ENCODE data around the gene GOLPH3. TPM values are rescaled to one million over a fixed set of nuclear protein-coding genes. Genes with fewer than 3 reads are reported as not detected.
"Not testable (repeated sequence)": the region's sequence is repeated elsewhere in the genome, so short reads cannot be mapped to it uniquely, and the experiment has no call there.

GOLPH3 gene
- 49.6 TPM for total RNA-seq

DNA sequence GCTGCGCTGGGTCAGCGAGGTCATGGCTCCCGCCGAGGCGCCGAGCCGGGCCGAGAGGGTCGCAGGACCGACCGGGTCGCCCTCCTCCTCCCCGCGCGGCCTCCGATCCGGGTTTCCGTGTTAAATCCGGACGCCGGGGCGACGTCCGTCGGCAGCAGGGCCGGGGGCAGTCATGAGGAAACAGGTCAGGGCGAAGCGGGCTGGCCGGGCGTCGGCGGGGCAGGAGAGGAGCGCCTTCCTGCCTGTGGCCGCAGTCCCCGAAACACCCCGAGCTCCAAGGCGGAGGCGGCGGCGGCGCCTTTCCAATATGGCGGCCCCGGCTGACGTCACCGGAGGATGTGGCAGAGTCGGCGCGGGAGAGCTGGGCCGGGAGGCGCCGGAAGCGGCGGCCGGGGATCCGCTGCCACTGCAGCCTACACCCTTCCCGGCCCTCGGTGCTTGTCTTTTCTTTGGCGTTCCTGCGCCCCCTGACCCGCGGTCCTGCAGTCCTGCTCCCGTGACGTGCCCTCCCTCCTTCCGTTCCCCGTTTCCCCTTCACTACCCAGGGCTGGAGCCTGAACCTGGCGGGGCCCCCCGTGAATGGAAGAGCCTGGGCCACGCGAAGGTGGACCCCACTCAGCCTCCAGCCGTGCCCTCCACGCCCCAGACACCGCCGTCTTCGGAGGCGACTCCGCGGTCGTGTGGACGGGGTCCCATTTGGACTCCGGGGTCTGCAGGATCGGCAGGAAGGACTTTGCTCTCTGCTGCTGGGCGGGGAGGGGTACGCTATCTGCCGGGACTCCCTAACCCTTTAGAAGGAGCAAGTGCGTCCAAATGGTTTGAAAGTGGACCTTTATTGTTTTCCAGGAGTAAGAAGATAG is at the start of gene GOLPH3:
Gene GOLPH3 (minus strand): TSS at position 309 of the 860 bp plus-strand sequence. CDS start 285 bp downstream, at position 24.
- peak; percentile 73 for DNase-seq

DNA sequence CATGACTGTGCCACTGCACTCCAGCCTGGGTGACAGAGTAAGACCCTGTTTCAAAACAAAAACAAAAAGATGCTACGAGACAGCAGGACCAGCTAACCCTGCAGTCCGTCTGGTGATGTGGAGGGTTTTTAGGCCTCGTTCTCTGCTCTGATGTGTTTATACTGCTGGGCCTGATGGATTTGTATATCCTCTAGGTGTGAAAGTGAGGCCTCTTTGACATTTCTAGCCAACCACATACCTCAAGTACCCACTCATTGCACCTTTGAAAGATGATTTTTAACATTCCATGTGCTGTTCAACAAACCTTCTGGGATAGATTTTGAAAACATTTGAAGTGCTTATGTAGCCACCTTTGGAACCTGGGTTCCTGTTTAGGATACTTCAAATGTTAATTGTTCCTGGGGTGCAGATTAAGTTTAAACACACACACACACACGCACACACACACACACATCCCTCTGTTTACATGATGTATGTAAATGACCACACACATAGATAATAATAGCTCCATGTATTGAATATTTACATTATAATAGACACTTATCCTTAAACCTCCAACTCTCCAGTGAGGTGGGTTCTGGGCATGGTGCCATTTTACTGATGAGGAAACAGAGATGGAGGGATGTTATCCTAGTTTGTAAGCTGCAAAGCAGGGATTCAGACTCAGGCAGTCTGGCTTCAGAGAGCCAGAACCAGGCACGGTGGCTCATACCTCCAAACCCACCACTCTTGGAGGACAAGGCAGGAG is 48.8 kb upstream of the GOLPH3 start:
- DNase-seq: no peak

DNA sequence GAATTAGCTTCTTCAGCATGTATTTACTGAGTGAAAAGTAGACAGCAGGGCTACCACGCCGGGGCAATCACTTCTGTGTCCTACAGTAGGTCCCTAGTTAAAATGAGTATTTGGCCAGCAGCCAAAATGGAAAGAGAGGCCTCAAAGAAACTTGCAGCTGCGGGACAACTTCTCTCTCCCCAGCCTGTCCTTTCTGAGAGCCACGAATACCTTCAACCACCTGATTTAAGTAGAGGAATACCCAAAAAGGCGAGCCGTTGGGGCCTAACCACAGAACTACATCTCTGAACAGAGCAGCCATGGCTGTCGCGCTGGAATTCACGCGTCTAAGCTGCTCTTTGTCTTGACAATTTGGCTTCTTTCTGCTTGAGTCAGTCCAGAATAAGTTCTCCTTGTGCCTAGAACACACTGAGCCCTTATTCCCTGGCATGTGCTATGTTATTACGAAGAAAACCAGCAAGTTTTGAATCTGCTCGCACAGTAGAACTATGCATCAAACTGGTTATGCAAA is 43.8 kb upstream of the GOLPH3 start:
- DNase-seq: no peak

DNA sequence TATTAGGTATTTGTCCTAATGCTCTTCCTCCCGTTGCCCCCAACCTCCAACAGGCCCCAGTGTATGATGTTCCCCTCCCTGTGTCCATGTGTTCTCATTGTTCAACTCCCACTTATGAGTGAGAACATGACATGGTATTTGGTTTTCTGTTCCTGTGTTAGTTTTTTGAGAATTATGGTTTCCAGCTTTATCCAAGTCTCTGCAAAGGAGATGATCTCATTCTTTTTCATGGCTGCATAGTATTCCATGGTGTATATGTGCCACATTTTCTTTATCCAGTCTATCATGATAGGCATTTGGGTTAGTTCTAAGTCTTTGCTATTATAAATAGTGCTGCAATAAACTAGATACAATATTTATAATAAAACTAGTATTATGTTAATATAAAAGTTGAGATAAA is 40.2 kb upstream of the GOLPH3 start:
- not testable (repeated sequence) for DNase-seq

DNA sequence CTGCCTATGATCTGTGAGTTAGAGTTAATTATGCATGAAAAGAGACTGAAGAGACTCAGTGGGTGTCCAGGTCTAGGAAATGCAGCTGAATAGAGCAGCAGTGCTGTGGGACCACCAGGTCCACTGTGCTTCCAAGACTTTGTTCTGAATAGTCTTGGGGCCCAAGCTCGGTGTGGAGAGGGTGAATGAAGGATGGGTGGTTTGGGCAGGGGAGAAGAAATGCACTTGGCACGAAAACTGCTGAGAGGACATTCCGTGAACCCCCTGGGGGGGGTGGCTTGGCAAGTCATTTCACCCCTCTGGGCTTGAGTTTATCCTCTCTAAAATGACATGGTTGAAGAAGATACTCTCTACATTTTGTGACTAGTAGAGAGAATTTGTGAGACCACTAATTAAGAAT is 36.0 kb upstream of the GOLPH3 start:
- no peak for DNase-seq

DNA sequence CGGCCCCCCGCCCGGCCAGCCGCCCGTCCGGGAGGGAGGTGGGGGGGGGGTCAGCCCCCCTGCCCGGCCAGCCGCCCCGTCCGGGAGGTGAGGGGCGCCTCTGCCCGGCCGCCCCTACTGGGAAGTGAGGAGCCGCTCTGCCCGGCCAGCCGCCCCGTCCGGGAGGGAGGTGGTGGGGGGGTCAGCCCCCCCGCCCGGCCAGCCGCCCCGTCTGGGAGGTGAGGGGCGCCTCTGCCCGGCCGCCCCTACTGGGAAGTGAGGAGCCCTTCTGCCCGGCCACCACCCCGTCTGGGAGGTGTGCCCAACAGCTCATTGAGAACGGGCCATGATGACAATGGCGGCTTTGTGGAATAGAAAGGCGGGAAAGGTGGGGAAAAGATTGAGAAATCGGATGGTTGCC is 34.7 kb upstream of the GOLPH3 start:
- not testable (repeated sequence) for DNase-seq

DNA sequence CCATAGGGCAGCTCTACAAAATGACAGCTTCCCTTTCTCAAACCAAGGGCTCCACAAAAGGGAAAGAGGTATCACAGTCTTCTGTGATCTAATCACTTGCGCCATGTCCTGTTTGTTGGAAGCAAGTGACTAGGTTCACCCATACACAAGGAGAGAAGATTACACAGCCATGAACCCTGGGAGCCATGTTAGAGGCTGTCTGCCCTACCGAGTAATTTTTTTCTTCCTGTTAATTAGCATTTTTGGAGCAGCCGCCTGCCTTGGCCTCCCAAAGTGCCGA is 33.2 kb upstream of the GOLPH3 start:
- DNase-seq: no peak

DNA sequence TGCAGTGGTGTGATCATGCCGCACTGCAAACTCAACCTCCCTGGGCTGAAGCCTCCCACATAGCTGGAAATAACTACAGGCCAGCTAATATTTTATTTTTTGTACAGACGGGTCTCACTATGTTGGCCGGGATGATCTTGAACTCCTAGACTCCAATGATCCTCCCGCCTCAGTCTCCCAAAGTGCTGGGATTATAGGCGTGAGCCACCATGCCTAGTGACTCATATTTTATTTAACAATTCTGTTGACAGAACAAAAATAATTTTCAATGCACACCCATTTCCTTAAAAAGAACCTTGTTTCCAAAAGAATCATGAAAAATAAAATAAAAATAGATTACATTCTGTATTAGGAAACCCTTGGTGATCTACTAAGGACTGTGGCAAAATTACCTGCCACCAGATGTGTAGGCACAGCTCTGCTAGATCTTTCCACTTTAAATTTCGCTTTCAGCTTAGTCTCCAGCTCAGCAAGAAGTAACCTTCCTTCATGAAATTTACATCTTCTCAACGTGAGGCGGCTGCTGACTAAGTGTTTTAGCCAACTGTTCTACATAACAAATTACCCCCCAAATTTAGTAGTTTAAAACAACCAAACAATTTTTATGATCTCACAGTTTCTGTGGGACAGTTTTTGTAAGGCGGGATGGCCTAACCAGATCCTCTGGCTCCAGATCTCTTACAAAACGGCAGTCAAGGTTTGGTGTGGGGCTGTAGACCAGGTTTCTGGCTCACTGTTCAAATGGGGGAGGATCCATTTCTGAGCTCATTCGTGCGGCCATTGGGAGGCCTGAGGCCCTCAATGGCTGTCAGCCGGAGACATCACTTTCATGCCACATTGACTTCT is 32.6 kb upstream of the GOLPH3 start:
- DNase-seq: no peak

DNA sequence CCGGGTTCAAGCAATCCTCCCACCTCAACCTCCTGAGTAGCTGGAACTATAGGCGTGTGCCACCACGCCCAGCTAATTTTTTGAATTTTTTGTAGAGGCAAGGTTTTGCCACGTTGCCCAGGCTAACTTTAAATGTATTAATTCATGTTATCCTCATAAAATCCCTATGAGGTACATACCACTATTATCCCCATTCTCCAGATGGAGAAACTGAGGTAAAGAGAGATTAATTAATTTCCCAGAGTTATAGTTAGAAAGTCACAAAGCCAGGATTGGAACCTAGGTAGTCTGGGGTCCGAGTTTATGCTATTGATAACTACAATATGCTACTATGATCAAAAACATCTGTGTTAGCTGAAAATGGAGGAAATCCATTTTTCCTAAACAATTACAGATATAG is 31.9 kb upstream of the GOLPH3 start:
- no peak for DNase-seq

DNA sequence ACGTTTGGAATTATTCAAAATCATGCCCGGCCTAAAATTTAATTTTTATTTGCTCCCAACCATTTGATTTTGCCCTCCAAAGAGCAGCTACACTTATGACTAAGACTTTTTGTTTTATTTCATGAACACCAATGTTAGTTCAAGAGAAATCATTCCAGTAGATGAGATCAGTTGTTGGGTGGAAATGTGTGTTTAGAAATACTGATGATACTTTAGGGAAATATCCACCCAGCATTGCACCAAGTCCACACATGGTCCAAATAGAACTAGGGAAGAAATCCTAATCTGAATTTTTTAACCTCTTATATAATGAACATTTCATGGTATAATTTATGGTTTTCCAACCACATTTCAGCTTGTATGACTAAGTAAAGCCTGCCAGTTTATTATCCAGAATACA is 28.3 kb upstream of the GOLPH3 start:
- DNase-seq: peak; percentile 89

DNA sequence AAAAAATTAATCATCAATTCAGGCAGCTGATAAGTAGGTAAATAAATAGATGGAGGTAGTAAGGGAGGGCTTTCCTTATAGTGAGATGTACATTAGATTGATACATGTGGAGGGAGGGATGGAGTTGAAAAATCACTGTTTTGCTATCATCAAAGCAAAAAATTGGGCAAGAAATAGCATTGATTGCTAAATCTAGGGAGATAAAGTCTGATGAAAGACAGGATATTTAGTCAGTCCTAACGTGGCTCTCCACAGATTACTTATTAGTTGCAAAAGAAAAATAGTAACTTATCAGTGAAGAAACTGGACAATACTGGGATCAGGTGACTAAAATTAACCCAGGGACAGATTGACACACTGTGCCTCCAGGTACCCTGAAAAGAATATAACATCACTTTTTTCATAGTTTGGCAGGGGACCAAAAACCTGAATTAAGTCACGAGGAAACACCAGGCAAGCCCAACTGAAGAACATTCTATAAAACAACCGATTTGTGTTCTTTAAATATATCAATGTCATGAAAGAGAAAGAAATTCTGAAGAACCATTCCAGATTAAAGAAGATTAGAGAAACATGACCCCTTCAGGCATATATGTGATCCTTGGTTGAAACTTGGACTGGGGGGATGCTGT is 27.1 kb upstream of the GOLPH3 start:
- no peak for DNase-seq

DNA sequence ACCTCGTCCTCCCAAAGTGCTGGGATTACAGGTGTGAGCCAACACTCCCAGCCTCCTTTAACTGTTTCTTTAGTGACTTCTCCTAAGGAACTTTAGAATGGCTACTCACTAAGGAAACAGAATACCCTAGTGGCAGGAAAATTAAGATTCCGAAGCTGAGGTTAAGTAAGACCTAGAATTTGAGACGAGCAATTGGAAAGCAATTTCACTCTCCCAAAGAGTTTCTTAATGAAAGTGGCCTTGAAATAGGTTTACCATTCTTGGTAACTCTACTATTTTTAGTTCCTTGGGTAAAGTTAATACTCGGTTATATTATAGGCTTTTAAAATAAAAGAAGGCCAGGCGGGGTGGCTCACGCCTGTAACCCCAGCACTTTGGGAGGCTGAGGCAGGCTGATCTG is 22.9 kb upstream of the GOLPH3 start:
- DNase-seq: no peak

DNA sequence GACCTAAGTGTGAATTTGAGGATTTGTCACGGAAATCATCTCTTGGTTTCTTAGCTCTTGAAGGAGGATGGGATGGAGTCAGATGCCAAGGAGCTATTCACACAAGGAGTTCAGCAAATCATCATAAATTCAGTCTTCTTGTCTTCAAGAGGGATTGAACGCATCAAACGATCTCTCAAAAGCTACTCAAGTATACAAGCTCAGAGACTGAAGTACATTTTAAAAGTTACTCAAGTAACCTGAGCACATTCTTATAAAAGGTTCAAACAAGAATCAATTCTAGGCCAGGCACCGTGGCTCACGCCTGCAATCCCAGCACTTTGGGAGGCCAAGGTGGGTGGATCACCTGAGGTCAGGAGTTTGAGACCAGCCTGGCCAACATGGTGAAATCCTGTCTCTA is 21.1 kb upstream of the GOLPH3 start:
- no peak for DNase-seq

DNA sequence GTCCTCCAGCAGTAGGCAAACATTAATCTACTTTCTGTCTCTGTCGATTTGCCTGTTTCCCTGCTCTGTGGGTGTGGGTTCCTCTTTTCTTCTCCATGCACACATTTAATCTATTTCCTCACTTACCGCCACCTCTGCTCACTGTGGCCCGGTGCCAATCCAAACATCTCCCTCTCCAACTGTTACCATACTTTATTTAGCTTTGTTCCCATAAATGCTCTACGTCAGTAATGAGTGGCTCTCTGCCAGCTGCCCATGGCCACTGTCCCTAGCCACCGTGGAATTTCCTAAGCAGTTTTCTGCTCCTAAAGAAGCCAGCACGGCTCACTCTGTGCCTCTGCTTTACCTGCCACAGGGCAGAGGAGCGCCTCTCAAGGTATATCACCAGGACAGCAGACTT is 19.5 kb upstream of the GOLPH3 start:
- peak; percentile 51 for DNase-seq

DNA sequence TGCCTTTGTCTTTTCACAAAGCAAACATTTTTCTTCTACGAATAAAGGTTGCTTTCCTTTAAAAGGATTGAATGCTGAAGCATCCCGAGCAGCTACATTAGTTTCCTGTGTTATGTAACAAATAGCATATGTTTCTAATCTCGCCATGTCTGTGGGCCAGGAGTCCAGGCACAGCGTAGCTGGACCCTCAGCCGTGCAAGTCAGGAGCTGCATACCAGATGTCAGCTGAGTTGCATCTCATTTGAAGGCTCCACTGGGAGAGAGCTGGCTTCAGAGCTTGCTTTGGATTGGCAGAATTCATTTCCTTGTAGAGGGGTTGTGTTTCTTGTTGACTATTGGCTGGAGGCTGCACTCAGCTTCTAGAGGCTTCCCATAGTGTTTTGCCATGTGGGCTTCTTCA is 16.0 kb upstream of the GOLPH3 start:
- peak; percentile 97 for DNase-seq

DNA sequence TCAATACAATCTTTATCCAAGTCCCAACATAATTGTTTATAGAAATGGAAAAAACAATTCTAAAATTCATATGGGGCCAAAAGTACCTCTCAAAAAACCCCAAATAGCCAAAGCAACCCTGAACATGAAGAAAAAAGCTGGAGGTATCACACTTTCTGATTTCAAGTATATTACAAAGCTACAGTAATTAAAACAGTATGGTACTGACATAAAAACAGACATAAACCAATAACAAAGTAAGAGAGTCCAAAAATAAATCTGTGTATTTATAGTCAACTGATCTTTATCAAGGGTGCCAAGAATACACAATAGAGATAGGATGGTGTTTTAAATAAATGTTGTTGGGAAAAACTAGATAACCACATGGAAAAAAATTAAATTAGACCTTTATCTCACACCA is 13.6 kb upstream of the GOLPH3 start:
- no peak for DNase-seq

DNA sequence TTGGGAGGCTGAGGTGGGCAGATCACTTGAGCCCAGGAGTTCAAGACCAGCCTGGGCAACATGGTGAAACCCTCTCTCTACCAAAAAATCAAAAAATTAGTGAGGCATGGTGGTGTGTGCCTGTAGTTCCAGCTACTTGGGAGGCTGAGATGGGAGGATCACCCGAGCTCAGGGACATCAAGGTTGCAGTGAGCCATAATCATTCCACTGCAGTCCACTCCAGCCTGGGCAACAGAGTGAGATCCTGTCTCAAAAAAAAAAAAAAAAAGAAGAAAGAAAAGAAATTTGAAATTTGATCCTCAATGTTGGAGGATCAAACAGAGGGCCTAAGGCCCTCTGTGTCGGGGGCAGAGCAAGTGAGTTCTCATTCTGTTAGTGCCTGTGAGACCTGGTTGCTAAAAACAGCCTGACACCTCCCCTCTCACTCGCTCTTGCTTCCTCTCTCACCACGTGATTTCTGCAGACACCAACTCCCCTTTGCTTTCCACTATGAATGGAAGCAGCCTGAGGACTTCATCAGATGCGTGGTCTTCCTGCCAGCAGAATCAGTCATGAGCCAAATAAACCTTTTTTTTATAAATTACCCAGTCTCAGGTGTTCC is 8.4 kb upstream of the GOLPH3 start:
- DNase-seq: no peak

DNA sequence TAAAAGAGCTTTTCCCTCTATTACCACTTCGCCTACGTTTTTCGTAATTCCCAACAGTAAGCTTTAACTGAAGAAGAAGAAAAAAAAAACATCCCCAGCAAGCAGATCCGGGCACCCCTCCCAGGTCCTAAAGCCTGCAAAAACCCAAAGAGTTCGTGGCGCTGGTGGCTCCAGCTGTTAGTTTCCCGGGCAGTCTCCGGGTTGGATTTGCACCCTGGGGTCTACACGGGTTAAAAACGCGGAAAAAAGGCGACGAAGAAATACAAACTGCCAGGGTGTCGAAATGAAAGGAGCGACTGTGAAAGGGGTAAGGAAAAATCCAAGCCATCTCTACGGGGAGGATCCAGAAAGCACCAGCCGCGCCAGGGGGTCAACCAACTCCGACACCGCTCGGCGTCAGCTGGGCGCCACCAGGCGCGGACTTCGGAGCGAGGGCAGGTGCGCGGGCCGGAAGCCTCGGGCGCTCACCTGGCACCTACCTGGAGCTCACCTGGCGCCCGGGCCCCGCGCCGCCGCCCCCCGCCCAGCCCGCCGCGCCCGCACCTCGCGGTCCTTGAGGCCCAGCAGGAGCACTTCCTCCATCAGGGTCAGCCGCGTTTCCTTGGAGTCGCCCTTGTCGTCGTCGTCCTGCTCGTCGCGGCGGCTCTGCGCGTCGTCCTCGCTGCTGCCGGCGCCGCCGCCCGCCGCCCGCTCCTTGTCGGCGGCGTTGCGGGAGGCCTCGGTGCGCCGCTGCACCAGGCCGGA is 680 bp downstream of the GOLPH3 start:
- DNase-seq: peak; percentile 78

DNA sequence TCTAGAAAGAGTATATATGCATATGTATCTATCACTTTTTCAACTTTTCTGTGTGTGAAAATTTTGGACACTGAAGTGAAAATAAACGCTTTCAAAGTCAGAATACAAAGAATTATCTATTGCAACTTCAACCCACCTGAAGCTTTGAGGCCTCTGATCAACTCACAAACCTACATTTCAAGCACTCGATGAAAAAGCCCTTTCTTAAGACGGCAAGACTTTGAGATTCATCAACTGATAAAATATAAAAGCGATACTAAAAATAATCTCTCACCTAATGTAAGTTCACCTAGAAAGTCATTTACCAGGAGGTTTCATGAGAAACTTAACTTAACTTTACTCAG is 1.2 kb downstream of the GOLPH3 start:
- no peak for DNase-seq

DNA sequence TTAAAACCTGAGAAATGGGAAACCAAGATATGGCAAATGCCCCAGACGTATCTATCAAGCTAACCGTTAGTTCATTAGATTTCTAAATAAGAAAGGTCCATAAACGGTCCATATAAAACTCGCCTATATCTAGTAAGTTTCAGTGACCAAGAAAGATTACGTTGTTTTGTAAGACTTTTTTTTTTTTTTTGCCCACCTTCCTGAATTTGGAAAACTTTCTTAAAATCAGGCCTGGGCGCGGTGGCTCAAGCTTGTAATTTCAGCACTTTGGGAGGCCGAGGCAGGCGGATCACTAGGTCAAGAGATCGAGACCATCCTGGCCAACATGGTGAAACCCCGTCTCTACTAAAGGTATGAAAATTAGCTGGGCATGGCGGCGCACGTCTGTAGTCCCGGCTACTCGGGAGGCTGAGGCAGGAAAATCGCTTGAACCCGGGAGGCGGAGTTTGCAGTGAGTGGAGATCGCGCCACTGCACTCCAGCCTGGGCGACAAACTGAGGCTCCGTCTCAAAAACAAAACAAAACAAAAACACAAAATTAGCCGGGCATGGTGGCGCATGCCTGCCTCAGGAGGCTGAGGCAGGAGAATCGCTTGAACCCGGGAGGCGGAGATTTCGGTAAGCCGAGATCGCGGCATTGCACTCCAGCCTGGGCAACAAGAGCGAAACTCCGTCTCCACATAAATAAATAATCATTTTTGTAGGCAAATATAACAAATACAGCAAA is 1.8 kb downstream of the GOLPH3 start:
- DNase-seq: not testable (repeated sequence)
